ENCODE results near the gene TNFRSF11A. TPM values are rescaled to one million over a fixed set of nuclear protein-coding genes. Genes with fewer than 3 reads are reported as not detected.

The TNFRSF11A gene
- total RNA-seq, 1 donor: 1.1 TPM

DNA sequence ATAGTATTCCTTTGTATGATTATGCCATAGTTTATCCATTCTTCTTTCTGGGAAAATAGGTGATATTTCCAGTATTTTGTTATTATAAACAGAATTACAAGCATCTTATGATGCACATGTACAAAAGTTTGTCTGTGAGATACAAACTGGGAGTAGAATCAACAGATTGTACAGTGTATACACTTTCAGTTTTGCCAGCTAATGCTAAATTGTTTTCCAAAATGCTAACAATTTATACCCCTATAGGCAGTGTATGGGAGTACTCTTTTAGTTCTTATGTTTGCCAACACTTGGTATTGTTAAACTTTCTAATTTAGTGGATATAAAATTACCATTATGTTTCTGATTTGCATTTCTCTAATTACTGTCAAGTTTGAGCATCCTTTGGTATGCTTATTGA lies 31.0 kb upstream of the TNFRSF11A start:
- H3K4me3 ChIP-seq (ENCODE audit: low read depth, low read length): no peak overlapping the region
- DNase-seq (ENCODE audit: low read depth): no peak
- TF ChIP-seq CTCF (IDR thresholded peaks at IDR 0.05; ENCODE audit: insufficient read depth, low read length): no peak

DNA sequence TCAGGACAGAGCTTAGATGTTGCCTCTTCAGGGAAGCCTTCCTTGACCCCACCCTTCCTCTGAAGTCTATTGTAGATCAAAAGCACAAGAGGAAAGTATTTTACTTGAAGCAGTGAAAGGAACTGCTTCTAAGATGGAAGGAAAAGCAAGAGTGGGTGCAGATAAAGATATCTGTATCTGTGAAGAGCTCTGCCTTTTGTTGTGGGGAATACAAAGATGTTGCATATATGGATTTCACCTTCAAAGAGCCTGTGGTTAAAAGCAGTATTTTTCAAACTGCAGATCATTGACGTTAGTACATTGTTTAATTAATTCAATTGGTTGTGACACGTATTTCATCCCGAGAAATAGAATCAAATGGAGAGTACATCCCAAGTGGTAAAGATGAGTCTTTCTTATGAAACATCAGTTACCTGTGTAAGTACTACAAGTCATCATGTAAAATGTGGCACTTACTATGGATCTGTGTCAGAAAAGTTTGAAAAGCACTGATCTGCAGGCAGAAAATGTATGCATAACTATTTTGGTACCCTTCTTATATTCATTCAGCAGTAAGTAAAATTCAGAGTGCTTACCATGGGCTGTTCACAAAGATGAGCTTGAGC lies 24.6 kb upstream of the TNFRSF11A start:
- no peak overlapping the region for H3K4me3 ChIP-seq (ENCODE audit: low read depth, low read length)
- DNase-seq (ENCODE audit: low read depth): no peak
- no peak for TF ChIP-seq CTCF (IDR thresholded peaks at IDR 0.05; ENCODE audit: insufficient read depth, low read length)

DNA sequence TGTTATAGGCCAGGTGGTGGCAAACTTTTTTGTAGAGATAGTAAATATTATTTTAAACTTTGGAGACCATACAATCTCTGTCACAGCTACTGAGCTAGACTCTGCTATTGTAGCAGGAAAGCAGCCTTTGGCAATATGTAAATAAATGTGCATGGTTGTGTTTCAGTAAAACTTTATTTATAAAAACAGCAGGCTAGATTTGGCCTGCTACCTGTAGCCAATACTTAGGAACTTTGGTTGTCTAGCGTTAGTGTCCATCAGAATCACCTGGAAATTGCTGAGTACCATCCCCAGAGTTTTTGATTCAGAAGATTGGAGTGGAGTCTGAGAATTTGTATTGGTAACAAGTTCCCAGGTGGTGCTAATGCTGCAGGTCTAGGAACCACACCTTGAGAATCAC lies 23.8 kb upstream of the TNFRSF11A start:
- DNase-seq (ENCODE audit: low read depth): no peak
- TF ChIP-seq CTCF (IDR thresholded peaks at IDR 0.05; ENCODE audit: insufficient read depth, low read length): no peak
- H3K4me3 ChIP-seq (ENCODE audit: low read depth, low read length): no peak overlapping the region

GRCh38 chr18:62312851-62313250 lies 12.3 kb upstream of the TNFRSF11A start:
- H3K4me3 ChIP-seq (ENCODE audit: low read depth, low read length): no peak overlapping the region
- no peak for TF ChIP-seq CTCF (IDR thresholded peaks at IDR 0.05; ENCODE audit: insufficient read depth, low read length)
- no peak for DNase-seq (ENCODE audit: low read depth)

GRCh38 chr18:62318228-62319180 lies 6.6 kb upstream of the TNFRSF11A start:
- no peak overlapping the region for H3K4me3 ChIP-seq (ENCODE audit: low read depth, low read length)
- DNase-seq (ENCODE audit: low read depth): no peak
- no peak for TF ChIP-seq CTCF (IDR thresholded peaks at IDR 0.05; ENCODE audit: insufficient read depth, low read length)

GRCh38 chr18:62321201-62321600 lies 3.9 kb upstream of the TNFRSF11A start:
- TF ChIP-seq CTCF (IDR thresholded peaks at IDR 0.05; ENCODE audit: insufficient read depth, low read length): no peak
- no peak for DNase-seq (ENCODE audit: low read depth)
- no peak overlapping the region for H3K4me3 ChIP-seq (ENCODE audit: low read depth, low read length)
